ENCODE data around the gene PPFIA4. TPM values are rescaled to one million over a fixed set of nuclear protein-coding genes. Genes with fewer than 3 reads are reported as not detected.

PPFIA4 gene
- total and polyA plus RNA-seq, 9 of the 15 experiments (the other 6 are each of a cell fraction or from before 2014, with no cell fraction given), result 0.07 to 12.0 (median 0.70) TPM

DNA sequence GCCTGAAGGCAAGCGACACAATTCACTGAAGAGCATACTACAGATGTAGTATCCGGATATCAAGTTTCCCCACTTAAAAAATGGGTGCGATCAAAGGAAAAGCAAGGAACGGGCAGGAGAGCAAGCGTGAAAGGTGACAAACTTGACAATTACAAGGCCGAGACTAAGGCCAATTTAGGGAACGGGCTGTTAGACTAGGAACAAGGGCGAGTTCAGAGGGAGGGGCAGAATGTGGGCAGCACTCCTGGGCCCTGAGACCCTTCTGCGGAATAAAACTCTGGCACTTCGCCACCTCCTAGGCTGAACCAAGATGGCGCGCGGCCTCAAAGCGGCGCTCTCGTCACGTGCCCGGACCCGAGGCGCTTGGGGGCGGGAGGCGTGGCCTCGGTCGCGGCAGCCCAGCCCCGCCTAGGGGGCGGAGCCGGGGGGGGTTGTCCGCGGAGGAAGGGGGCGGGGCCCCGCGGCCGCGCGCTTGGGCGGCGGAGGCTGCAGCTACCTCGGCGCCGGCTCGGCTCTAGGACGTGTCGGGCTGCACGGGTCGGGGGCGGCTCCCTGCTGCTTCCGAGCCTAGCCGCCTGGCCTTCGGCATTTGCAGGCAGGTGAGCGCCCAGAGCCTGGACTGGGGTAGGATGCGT, at the start of gene PPFIA4 (continued):
- TF ChIP-seq KLF13 (tag; IDR thresholded peaks at IDR 0.05; ENCODE audit: borderline replicate concordance, low read depth), result peak; percentile 88; the same call in 1 of the 2 replicates
- 0 out of 2 replicates have a peak, but pooled peaks have one; percentile 41 for TF ChIP-seq ZNF23 (CRISPR knock-in tag; IDR thresholded peaks at IDR 0.05)
- no peak for TF ChIP-seq ZNF274 (IDR thresholded peaks at IDR 0.05; ENCODE audit: borderline replicate concordance, low read depth, low read length)
- 0 out of 2 replicates have a peak, but pooled peaks have one; percentile 70 for TF ChIP-seq LARP7 (IDR thresholded peaks at IDR 0.05)
- TF ChIP-seq NR4A1 (CRISPR knock-in tag; IDR thresholded peaks at IDR 0.05), result peak; percentile 93
- peak; percentile 98 for TF ChIP-seq NR4A1 (tag; IDR thresholded peaks at IDR 0.05)
- TF ChIP-seq TFAM (CRISPR knock-in tag; conservative IDR thresholded peaks at IDR 0.05), result no peak
- TF ChIP-seq, protein P1, sequence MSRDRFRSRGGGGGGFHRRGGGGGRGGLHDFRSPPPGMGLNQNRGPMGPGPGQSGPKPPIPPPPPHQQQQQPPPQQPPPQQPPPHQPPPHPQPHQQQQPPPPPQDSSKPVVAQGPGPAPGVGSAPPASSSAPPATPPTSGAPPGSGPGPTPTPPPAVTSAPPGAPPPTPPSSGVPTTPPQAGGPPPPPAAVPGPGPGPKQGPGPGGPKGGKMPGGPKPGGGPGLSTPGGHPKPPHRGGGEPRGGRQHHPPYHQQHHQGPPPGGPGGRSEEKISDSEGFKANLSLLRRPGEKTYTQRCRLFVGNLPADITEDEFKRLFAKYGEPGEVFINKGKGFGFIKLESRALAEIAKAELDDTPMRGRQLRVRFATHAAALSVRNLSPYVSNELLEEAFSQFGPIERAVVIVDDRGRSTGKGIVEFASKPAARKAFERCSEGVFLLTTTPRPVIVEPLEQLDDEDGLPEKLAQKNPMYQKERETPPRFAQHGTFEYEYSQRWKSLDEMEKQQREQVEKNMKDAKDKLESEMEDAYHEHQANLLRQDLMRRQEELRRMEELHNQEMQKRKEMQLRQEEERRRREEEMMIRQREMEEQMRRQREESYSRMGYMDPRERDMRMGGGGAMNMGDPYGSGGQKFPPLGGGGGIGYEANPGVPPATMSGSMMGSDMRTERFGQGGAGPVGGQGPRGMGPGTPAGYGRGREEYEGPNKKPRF (IDR thresholded peaks at IDR 0.05; ENCODE audit: low read depth, low read length), result no peak
- TF ChIP-seq ELF1 (tag; IDR thresholded peaks at IDR 0.05), result no peak
- TF ChIP-seq ZNF551 (CRISPR knock-in tag; IDR thresholded peaks at IDR 0.05), result 0 out of 2 replicates have a peak, but pooled peaks have one; percentile 35
- TF ChIP-seq, protein P2, sequence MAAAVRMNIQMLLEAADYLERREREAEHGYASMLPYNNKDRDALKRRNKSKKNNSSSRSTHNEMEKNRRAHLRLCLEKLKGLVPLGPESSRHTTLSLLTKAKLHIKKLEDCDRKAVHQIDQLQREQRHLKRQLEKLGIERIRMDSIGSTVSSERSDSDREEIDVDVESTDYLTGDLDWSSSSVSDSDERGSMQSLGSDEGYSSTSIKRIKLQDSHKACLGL (CRISPR knock-in tag; IDR thresholded peaks at IDR 0.05; ENCODE audit: borderline replicate concordance, poor library complexity, severe bottlenecking), result no peak
- no peak for TF ChIP-seq CHCHD3 (CRISPR knock-in tag; IDR thresholded peaks at IDR 0.05)
- TF ChIP-seq, protein P3, sequence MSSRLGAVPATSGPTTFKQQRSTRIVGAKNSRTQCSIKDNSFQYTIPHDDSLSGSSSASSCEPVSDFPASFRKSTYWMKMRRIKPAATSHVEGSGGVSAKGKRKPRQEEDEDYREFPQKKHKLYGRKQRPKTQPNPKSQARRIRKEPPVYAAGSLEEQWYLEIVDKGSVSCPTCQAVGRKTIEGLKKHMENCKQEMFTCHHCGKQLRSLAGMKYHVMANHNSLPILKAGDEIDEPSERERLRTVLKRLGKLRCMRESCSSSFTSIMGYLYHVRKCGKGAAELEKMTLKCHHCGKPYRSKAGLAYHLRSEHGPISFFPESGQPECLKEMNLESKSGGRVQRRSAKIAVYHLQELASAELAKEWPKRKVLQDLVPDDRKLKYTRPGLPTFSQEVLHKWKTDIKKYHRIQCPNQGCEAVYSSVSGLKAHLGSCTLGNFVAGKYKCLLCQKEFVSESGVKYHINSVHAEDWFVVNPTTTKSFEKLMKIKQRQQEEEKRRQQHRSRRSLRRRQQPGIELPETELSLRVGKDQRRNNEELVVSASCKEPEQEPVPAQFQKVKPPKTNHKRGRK (tag; IDR thresholded peaks at IDR 0.05), result no peak
- peak; percentile 73; the same call in 1 of the 2 replicates for TF ChIP-seq PHF8 (IDR thresholded peaks at IDR 0.05; ENCODE audit: borderline replicate concordance, low read length)
- TF ChIP-seq KAT7 (CRISPR knock-in tag; IDR thresholded peaks at IDR 0.05; ENCODE audit: borderline replicate concordance), result no peak
- TF ChIP-seq EP300 (IDR thresholded peaks at IDR 0.05; ENCODE audit: low read length), result no peak
